ENCODE data around the gene CCKAR. TPM values are rescaled to one million over a fixed set of nuclear protein-coding genes. Genes with fewer than 3 reads are reported as not detected.

Gene CCKAR
- total RNA-seq, 2 donors from 2014 or later = not detected

DNA sequence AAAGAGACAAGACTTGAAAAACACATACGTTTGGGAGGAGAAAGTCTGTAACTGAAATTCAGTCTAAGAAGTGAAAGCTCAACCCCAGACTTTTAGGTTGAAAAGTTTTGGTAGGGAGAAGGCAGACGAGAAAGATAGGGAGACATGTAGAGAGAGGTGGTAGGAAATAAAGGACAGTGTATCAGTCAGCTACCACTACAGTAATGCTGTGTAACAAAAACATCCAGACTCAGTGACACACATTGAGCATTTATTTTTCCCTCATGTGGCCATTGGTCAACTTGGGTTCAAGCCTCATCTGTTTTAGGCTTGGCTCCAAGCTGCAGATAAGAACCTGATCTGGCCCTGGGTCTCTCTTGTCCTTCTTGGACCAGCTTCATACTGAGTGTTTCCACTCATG lies 26.9 kb downstream of the CCKAR start:
- H3K36me3 ChIP-seq = no peaks in the 10 kb centered on the region
- DNase-seq (ENCODE audit: low spot score) = no peak
- no peak overlapping the region for H3K27ac ChIP-seq
- H3K27me3 ChIP-seq = no peaks in the 10 kb centered on the region
- H3K4me3 ChIP-seq = no peak overlapping the region
- no peaks in the 10 kb centered on the region for H3K4me1 ChIP-seq
- no peak for TF ChIP-seq CTCF (IDR thresholded peaks at IDR 0.05)
- H3K9me3 ChIP-seq = no peaks in the 10 kb centered on the region

- TF ChIP-seq CTCF (IDR thresholded peaks at IDR 0.05) = no peak
- Histone ChIP-seq H3K27me3 (no peaks in the 10 kb centered on the region), H3K4me3 (no peak overlapping the region), H3K4me1 (no peaks in the 10 kb centered on the region), H3K36me3 (no peaks in the 10 kb centered on the region), H3K9me3 (no peaks in the 10 kb centered on the region), H3K27ac (no peak overlapping the region)
- DNase-seq (ENCODE audit: low spot score) = no peak
These were observed 27.4 kb downstream of the CCKAR start for GRCh38 chr4:26462874-26463273.

DNA sequence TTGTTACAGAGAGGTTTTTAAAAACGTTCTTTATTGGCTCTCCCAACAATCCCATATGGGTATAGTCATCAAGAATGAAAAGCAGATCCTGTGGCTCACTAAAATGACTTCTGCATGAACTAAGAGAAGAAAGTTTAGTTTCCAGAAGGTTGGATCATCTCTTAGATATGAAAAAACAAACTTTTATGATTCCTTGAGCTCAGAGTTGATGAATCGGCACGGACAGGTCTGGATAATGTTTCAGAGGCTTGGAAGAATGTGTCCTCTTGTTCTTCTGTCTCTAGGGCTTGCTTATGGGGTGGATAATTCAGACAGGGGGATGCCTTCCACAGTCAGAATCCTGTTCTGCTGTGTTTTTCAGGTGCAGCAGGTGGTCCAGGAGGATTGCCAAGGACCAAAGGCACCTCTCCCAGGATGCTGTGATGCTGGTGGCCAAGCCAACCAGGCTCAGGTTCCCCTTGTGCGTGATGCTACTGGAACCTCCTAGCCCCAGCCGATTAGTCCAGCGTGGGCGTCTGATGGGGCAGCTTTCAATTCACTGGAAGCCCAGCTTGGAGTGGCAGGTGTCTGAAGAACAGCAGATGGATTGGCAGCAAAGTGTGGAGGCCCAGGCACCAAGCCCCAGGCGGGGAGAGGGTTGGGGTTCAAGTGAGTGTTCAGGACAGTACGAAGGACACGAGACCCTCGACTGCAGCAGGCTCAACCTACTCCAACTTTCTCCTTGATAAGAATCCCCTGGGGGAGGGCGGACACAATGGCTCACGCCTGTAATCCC lies 30.3 kb downstream of the CCKAR start:
- Histone ChIP-seq H3K4me3 (no peak overlapping the region), H3K27ac (no peak overlapping the region), H3K4me1 (no peaks in the 10 kb centered on the region), H3K36me3 (no peaks in the 10 kb centered on the region), H3K9me3 (no peaks in the 10 kb centered on the region), H3K27me3 (no peaks in the 10 kb centered on the region)
- no peak for TF ChIP-seq CTCF (IDR thresholded peaks at IDR 0.05)
- no peak for DNase-seq (ENCODE audit: low spot score)

DNA sequence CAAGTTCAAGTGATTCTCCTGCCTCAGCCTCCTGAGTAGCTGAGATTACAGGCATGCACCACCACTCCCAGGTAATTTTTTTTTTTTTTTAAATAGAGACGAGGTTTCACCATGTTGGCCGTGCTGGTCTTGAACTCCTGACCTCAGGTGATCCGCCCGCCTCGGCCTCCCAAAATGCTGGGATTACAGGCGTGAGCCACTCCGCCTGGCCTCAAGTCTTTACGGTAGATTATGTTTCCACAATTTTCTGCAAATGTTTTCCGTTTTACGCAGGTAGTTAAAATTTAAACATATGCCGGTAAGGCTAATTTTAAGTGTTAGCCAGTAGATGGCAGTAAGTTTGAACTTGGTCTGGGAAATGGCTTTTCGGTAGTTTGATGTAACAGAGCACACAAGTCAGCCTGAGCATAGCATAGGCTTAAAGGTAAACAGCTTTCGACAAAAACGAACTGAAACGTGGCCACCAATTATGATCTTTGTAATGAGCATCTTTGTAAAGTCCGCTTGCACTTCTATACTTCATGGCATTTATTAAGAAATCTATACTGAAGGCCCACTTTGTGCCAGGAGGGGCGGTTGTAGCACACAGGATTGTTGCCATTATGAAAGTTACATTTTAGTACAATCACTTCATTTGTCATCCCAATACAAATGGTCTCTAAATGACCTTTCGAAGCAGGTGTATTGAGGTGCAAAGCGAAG lies 31.1 kb downstream of the CCKAR start:
- no peak overlapping the region for H3K27ac ChIP-seq
- H3K27me3 ChIP-seq = no peaks in the 10 kb centered on the region
- H3K4me3 ChIP-seq = no peak overlapping the region
- peaks cover 0 to 4% of the 10 kb centered on the region in 2 donors for H3K9me3 ChIP-seq
- H3K36me3 ChIP-seq = no peaks in the 10 kb centered on the region
- no peaks in the 10 kb centered on the region for H3K4me1 ChIP-seq
- DNase-seq (ENCODE audit: low spot score) = no peak
- TF ChIP-seq CTCF (IDR thresholded peaks at IDR 0.05) = peak; percentile 40 to 70

DNA sequence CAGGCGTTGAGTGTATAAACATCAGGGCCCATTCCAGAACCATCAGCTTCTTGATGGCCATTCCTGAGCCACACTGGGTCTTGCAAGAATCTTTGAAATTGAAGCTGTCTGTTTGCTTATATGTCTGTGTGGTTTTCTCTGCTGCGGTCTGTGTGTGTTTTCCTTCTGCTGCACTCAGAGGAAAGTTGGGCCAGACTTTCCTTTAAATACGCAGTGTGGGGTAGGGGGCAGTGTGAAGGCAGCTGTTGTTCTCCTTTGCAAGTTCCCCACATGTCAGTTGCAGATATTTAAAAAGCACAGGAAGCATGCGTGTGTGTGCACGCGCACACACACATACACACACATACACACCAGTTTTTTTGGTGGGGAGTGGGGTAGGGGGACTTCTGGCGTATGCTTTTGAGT lies 32.1 kb downstream of the CCKAR start:
- no peaks in the 10 kb centered on the region for H3K4me1 ChIP-seq
- TF ChIP-seq CTCF (IDR thresholded peaks at IDR 0.05) = no peak
- peaks cover 0 to 8% of the 10 kb centered on the region in 2 donors for H3K9me3 ChIP-seq
- no peak for DNase-seq (ENCODE audit: low spot score)
- H3K27ac ChIP-seq = no peak overlapping the region
- H3K4me3 ChIP-seq = no peak overlapping the region
- no peaks in the 10 kb centered on the region for H3K27me3 ChIP-seq
- no peaks in the 10 kb centered on the region for H3K36me3 ChIP-seq

Data from right atrium auricular region (tissue), 2 donors.